ENCODE data around the gene ATF4.

DNA sequence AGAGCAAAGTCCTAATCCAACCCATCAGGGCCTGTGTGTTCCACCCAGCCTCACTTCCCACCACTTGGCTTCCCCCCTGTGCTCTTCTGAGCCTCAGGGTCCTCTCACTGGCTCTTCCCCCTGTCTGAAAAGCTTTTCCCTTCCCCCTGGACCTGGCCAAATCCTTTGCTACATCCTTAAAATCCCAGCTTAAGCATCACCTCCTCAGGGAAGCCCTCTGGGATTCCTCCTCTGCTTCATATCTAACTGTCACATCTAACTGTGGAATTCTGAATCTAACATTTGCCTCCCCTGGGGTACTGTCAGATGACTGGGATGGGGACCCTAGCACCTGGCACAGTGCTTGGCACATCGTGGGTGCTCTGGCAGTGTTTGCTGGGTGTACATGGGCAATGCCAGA, 51.2 kb downstream of the ATF4 start:
- TF ChIP-seq, protein P1, sequence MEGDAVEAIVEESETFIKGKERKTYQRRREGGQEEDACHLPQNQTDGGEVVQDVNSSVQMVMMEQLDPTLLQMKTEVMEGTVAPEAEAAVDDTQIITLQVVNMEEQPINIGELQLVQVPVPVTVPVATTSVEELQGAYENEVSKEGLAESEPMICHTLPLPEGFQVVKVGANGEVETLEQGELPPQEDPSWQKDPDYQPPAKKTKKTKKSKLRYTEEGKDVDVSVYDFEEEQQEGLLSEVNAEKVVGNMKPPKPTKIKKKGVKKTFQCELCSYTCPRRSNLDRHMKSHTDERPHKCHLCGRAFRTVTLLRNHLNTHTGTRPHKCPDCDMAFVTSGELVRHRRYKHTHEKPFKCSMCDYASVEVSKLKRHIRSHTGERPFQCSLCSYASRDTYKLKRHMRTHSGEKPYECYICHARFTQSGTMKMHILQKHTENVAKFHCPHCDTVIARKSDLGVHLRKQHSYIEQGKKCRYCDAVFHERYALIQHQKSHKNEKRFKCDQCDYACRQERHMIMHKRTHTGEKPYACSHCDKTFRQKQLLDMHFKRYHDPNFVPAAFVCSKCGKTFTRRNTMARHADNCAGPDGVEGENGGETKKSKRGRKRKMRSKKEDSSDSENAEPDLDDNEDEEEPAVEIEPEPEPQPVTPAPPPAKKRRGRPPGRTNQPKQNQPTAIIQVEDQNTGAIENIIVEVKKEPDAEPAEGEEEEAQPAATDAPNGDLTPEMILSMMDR (IDR thresholded peaks at IDR 0.05) = no peak
- TF ChIP-seq POLR2AphosphoS5 (IDR thresholded peaks at IDR 0.05; ENCODE audit: low read depth, low read length) (no peak), TCF7L2 (IDR thresholded peaks at IDR 0.05; ENCODE audit: low read depth, low read length) (no peak), SIN3A (IDR thresholded peaks at IDR 0.05; ENCODE audit: borderline replicate concordance, insufficient read depth, low read depth, low read length) (no peak)
- TF ChIP-seq, protein P2, sequence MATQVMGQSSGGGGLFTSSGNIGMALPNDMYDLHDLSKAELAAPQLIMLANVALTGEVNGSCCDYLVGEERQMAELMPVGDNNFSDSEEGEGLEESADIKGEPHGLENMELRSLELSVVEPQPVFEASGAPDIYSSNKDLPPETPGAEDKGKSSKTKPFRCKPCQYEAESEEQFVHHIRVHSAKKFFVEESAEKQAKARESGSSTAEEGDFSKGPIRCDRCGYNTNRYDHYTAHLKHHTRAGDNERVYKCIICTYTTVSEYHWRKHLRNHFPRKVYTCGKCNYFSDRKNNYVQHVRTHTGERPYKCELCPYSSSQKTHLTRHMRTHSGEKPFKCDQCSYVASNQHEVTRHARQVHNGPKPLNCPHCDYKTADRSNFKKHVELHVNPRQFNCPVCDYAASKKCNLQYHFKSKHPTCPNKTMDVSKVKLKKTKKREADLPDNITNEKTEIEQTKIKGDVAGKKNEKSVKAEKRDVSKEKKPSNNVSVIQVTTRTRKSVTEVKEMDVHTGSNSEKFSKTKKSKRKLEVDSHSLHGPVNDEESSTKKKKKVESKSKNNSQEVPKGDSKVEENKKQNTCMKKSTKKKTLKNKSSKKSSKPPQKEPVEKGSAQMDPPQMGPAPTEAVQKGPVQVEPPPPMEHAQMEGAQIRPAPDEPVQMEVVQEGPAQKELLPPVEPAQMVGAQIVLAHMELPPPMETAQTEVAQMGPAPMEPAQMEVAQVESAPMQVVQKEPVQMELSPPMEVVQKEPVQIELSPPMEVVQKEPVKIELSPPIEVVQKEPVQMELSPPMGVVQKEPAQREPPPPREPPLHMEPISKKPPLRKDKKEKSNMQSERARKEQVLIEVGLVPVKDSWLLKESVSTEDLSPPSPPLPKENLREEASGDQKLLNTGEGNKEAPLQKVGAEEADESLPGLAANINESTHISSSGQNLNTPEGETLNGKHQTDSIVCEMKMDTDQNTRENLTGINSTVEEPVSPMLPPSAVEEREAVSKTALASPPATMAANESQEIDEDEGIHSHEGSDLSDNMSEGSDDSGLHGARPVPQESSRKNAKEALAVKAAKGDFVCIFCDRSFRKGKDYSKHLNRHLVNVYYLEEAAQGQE (IDR thresholded peaks at IDR 0.05; ENCODE audit: insufficient read depth in 1 of 2, low read depth in 2 of 2, low read length in 1 of 2) = no peak

All from Panc1 (cell line).